ENCODE measurements around the gene PLPP1.

The PLPP1 gene

DNA sequence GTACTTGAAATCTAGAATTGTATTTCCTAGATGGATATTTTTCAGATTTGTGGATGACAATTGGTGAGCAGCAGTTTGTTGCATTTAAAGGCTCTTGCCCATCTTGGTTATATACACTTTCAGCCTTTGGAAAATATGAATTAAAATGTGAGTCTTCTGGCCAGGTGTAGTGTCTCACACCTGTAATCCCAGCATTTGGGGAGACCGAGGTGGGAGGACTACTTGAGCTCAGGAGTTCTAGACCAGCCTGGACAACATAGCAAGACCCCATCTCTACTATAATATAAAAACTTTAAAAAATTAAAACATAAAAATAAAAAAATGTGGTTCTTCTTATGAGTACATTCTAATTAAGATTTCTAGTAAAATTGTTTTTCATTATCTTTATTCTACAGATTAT, 125.0 kb downstream of the PLPP1 start:
- TF ChIP-seq, protein P1, sequence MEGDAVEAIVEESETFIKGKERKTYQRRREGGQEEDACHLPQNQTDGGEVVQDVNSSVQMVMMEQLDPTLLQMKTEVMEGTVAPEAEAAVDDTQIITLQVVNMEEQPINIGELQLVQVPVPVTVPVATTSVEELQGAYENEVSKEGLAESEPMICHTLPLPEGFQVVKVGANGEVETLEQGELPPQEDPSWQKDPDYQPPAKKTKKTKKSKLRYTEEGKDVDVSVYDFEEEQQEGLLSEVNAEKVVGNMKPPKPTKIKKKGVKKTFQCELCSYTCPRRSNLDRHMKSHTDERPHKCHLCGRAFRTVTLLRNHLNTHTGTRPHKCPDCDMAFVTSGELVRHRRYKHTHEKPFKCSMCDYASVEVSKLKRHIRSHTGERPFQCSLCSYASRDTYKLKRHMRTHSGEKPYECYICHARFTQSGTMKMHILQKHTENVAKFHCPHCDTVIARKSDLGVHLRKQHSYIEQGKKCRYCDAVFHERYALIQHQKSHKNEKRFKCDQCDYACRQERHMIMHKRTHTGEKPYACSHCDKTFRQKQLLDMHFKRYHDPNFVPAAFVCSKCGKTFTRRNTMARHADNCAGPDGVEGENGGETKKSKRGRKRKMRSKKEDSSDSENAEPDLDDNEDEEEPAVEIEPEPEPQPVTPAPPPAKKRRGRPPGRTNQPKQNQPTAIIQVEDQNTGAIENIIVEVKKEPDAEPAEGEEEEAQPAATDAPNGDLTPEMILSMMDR (IDR thresholded peaks at IDR 0.05; ENCODE audit: extremely low read depth, missing control alignments): no peak
- DNase-seq (ENCODE audit: low spot score): no peak

- no peak for DNase-seq (ENCODE audit: low spot score)
- TF ChIP-seq, protein P1 (IDR thresholded peaks at IDR 0.05; ENCODE audit: extremely low read depth, missing control alignments): no peak
These were observed 126.8 kb downstream of the PLPP1 start for GRCh38 chr5:55407984-55408383.

GRCh38 chr5:55407059-55407684, 127.6 kb downstream of the PLPP1 start:
- TF ChIP-seq, protein P1 (IDR thresholded peaks at IDR 0.05; ENCODE audit: extremely low read depth, missing control alignments): no peak
- no peak for DNase-seq (ENCODE audit: low spot score)

DNA sequence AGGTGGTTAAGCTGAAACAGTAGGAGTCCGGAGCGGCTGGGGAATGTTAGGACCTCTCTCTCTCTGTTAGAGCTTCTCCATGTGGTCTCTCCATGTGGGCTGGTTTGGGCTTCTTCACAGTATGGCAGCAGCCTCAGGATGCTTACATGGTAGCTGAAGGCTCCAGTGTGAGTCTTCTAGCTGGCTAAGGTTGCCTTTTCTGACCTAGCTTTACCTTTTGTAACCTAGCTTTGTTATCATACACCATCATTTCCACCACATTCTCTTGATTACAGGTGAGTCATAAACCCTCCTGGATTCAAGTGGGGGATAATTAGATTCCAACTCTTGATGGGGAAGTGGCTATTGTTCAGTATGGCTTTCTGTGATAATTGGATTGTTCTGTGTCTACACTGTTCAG, 128.5 kb downstream of the PLPP1 start:
- TF ChIP-seq, protein P1 (IDR thresholded peaks at IDR 0.05; ENCODE audit: extremely low read depth, missing control alignments): no peak

GRCh38 chr5:55402199-55402598, 132.6 kb downstream of the PLPP1 start:
- DNase-seq (ENCODE audit: low spot score): no peak
- TF ChIP-seq, protein P1 (IDR thresholded peaks at IDR 0.05; ENCODE audit: extremely low read depth, missing control alignments): no peak

More for the DNA sequence above, 128.5 kb downstream of the PLPP1 start:
- DNase-seq (ENCODE audit: low spot score): no peak

DNA sequence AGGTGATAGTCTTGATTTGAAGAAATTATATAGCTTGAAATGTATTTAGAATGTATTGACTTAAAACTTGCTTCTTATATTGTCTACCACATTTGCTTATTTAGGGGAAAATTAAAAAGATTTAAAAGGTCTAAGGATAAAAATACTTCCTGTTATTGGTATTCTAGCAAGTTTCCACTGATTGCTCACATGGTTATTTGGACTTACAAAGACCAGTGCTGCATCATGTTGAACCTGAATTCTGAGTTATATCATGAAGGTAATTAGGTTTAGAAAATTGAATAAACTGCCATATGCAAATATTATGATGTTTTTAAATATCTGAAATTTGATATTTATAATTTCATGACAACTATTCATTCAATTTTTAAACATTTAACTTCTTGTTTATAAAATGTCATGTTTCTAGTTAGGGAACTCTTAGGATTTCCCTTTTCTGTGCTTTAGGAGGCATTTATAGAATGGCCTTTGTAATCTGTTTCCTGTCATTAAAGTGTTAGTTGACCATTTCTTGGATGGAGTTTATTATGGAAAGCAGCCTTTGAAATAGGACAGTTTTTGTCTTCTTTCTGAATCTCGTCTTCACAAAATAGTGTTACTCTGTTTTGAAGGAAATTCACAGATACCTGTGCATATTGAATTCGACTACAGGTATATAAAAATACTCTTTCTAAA, 141.1 kb downstream of the PLPP1 start:
- TF ChIP-seq, protein P1 (IDR thresholded peaks at IDR 0.05; ENCODE audit: extremely low read depth, missing control alignments): no peak

DNA sequence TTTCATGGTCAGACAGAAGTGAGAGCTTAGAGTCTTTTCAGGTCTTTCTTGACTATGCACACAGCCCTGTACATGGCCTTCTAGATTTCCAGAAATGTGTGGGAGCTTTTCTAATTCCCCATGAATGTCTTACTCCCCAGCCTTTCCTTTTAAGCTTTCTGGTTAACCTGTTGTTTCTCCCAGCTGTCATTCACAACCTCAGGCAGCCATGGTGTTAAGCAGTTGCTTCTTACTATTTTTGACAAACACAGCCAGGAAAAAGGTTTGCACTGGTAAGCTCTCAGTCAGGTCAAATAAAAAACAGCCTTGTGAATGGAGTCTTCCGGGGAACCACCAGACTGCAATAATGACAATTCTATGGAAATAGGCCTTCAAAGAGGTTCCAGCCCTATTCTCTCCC, 142.1 kb downstream of the PLPP1 start:
- TF ChIP-seq, protein P1 (IDR thresholded peaks at IDR 0.05; ENCODE audit: extremely low read depth, missing control alignments): no peak
- DNase-seq (ENCODE audit: low spot score): no peak

More for the DNA sequence above, 141.1 kb downstream of the PLPP1 start:
- DNase-seq (ENCODE audit: low spot score): no peak
